Tibial nerve (tissue), 4 donors: ENCODE measurements around the gene WDR5B. TPM values are rescaled to one million over a fixed set of nuclear protein-coding genes. Genes with fewer than 3 reads are reported as not detected.
A peak's percentile ranks its signal among the peaks of the same experiment; 100 is the strongest.

Experiments
- DNase-seq, 2 donors: peaks; one replicate each; pipeline ENCODE4 v3.0.0-alpha.2; 2019; ENCODE audit warnings: low spot score in 2 of 2
- H3K27ac ChIP-seq, 4 donors: fragments of 200-600 bp; sonication (generic) in 3 of 4; one replicate each; pipeline ENCODE4 v1.5.1; 2017 to 2019; ENCODE audit warnings: mild to moderate bottlenecking in 1 of 4
- H3K27me3 ChIP-seq, 2 donors: fragments of 200-600 bp; sonication (generic) in 1 of 2; one replicate each; pipeline versions ENCODE4 v1.5.1 to v1.6.0; 2017 to 2019
- H3K36me3 ChIP-seq, 3 donors: fragments of 200-600 bp; sonication (generic); one replicate each; pipeline ENCODE4 v1.5.1; 2018 to 2019
- H3K4me1 ChIP-seq, 4 donors: fragments of 200-600 bp; sonication (generic) in 3 of 4; one replicate each; pipeline ENCODE4 v1.5.1; 2017 to 2019
- H3K4me3 ChIP-seq, 4 donors: fragments of 200-600 bp; sonication (generic) in 3 of 4; one replicate each; pipeline ENCODE4 v1.5.1; 2017 to 2019; ENCODE audit warnings: mild to moderate bottlenecking in 1 of 4, moderate library complexity in 1 of 4
- H3K9me3 ChIP-seq, 4 donors: fragments of 200-600 bp; sonication (generic) in 3 of 4; one replicate each; pipeline ENCODE4 v1.5.1; 2017 to 2019
- CTCF ChIP-seq, 5 experiments: fragments of 200-600 bp in 3 of 5; fragments of 450-650 bp in 2 of 5; sonication (generic) in 3 of 5; IDR thresholded peaks; one replicate each; pipeline ENCODE4 v1.5.1; 2016 to 2019; ENCODE audit warnings: antibody characterized with exemption in 5 of 5, mild to moderate bottlenecking in 3 of 5, moderate library complexity in 2 of 5
- EP300 ChIP-seq, 2 donors: sonication (generic); formaldehyde crosslinking; IDR thresholded peaks; one replicate each; pipeline ENCODE4 v1.6.1; 2017; ENCODE audit warnings: antibody characterized with exemption in 2 of 2, mild to moderate bottlenecking in 1 of 2
- POLR2A ChIP-seq, 2 donors: fragments of 450-650 bp; IDR thresholded peaks; one replicate each; pipeline ENCODE4 v1.6.1; 2017; ENCODE audit warnings: antibody characterized with exemption in 2 of 2, mild to moderate bottlenecking in 2 of 2, moderate library complexity in 2 of 2
- WGBS, 2 donors: methylation state at CpG; one replicate each; pipeline ENCODE4 v1.1.5; 2018; 5-methylcytosine and 5-hydroxymethylcytosine counted together
- total RNA-seq, 4 donors: library from RNA; depleted of rRNA; stranded (reverse); fragments of >200 nt; gene quantifications; one replicate each; pipeline ENCODE4 v1.1.0, GENCODE V29; 2016

WDR5B gene
- total RNA-seq, 4 donors from 2014 or later = 4.4 to 5.1 (median 4.8) TPM

DNA sequence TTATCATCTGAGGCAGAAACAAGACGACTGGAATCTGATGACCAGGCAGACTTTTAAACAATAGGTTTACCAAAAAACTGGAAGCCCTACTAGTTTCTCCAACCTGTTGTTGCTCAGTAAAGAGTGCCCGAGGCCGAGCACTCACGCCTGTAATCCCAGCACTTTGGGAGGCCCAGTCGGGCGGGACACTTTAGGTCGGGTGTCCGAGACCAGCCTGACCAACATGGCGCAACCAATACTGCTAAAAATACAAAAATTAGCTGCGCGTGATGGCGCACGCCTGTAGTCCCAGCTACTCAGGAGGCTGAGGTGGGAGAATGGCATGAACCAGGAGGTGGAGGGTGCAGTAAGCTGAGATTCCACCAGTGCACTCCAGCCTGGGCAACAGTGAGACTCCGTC, 1.1 kb upstream of the WDR5B start:
- Histone ChIP-seq H3K9me3 (no peaks in the 10 kb centered on the region), H3K4me3 (peak overlapping the region; percentile 47 to 94 (median 76)), H3K4me1 (peaks cover 0 to 41% (median 23%) of the 10 kb centered on the region in 4 donors), H3K36me3 (peaks cover 0 to 15% (median 0%) of the 10 kb centered on the region in 3 donors), H3K27ac (peak overlapping the region in 3 of 4 donors; percentile 85 to 94 (median 92)), H3K27me3 (no peaks in the 10 kb centered on the region)
- TF ChIP-seq POLR2A (IDR thresholded peaks at IDR 0.05) = no peak
- TF ChIP-seq EP300 (IDR thresholded peaks at IDR 0.05) = no peak
- no peak for TF ChIP-seq CTCF (IDR thresholded peaks at IDR 0.05)
- WGBS, 2 donors = 51 to 59% methylated on average over 14 of the region's 14 CpGs
- no peak for DNase-seq

DNA sequence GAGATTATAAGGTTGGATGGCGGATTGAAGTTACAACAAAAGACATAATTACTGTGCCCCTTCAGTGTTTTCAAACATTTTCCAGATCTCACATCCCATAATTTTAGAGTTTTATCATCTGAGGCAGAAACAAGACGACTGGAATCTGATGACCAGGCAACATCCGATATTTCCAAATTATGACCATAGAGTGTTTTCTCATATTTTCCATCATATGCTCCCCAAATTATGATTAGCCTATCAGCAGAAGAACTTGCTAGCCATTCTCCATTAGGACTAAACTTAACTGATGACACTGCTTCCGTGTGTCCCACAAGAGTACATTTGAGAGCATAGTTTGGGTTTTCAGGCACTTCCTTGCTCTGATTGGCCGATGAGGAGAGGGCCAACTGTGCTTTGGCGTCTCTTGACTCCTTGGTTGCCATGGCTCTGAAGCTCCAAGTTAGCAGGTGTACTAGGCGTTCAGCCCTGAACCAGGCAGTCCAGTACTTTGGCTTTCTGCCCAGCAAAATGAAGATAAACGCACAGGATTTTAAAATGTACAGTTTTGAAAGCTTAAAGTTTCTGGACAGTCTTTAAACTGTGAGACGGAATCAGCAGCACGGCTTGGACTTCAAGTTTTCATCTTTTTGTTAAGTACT, 638 bp downstream of the WDR5B start:
- peak overlapping the region; percentile 55 to 94 (median 88) for H3K27ac ChIP-seq
- peak in 1 of 2 donors; percentile 7 for DNase-seq
- peaks cover 0 to 22% (median 0%) of the 10 kb centered on the region in 3 donors for H3K36me3 ChIP-seq
- WGBS, 2 donors = 23% methylated on average over 10 of the region's 10 CpGs
- TF ChIP-seq EP300 (IDR thresholded peaks at IDR 0.05) (no peak), POLR2A (IDR thresholded peaks at IDR 0.05) (no peak), CTCF (IDR thresholded peaks at IDR 0.05) (no peak)
- H3K27me3 ChIP-seq = no peaks in the 10 kb centered on the region
- H3K4me3 ChIP-seq = peak overlapping the region; percentile 47 to 94 (median 76)
- H3K9me3 ChIP-seq = no peaks in the 10 kb centered on the region
- H3K4me1 ChIP-seq = peaks cover 0 to 43% (median 23%) of the 10 kb centered on the region in 4 donors

DNA sequence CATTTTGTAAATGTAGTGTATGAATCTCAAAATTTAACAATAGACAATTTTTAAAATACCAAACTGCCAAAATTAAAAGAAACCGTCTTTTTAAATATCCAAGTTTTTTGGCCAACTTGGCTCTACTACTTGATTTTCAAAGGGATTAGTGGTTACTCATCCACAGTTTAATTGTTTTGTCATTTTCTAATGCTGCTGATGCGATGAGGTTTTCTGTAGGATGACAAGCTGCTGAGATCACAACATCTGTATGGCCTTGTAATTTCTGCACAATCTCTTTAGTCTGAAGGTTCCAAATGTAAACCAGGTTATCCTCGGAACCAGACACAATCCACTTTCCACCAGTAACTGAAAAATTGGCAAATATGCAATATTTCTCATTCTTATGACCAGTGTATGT, 1.5 kb downstream of the WDR5B start:
- no peak overlapping the region for H3K27ac ChIP-seq

GRCh38 chr3:122410639-122411038, 5.2 kb downstream of the WDR5B start:
- Histone ChIP-seq H3K27me3 (no peaks in the 10 kb centered on the region), H3K4me1 (peaks cover 0 to 27% (median 11%) of the 10 kb centered on the region in 4 donors), H3K4me3 (no peak overlapping the region), H3K36me3 (peaks cover 0 to 64% (median 0%) of the 10 kb centered on the region in 3 donors), H3K9me3 (no peaks in the 10 kb centered on the region), H3K27ac (no peak overlapping the region)
- DNase-seq = no peak
- TF ChIP-seq CTCF (IDR thresholded peaks at IDR 0.05) = no peak
- no peak for TF ChIP-seq EP300 (IDR thresholded peaks at IDR 0.05)
- TF ChIP-seq POLR2A (IDR thresholded peaks at IDR 0.05) = no peak
- WGBS, 2 donors = 86 to 89% methylated on average over 6 of the region's 6 CpGs

More for the DNA sequence above, 1.5 kb downstream of the WDR5B start:
- Histone ChIP-seq H3K4me3 (no peak overlapping the region), H3K27me3 (no peaks in the 10 kb centered on the region), H3K36me3 (peaks cover 0 to 30% (median 0%) of the 10 kb centered on the region in 3 donors), H3K4me1 (peaks cover 0 to 43% (median 23%) of the 10 kb centered on the region in 4 donors), H3K9me3 (no peaks in the 10 kb centered on the region)
- TF ChIP-seq EP300 (IDR thresholded peaks at IDR 0.05) (no peak), CTCF (IDR thresholded peaks at IDR 0.05) (no peak), POLR2A (IDR thresholded peaks at IDR 0.05) (no peak)
- no peak for DNase-seq
- WGBS, 2 donors = 86 to 87% methylated on average over 3 of the region's 3 CpGs

DNA sequence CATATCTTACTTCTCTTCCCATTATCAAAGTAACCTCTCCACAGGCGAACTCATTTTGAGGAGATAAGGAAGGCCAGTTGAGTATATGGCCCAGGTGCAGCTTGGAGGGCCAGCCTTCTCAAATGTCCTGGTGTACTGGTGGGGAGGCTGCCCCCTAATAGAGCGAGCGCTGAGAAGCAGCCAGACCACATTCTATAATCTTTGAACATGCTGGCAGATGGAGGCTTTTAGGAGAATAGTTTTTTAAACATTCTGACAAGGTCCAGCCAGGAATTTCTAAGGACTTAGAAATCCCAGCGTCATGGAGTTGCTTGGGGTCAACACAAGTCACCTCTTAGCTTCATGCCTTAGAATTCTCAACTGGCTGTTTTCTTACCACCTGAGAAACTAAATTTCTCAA, 5.8 kb downstream of the WDR5B start:
- Histone ChIP-seq H3K36me3 (peaks cover 0 to 69% (median 0%) of the 10 kb centered on the region in 3 donors), H3K4me3 (no peak overlapping the region), H3K4me1 (peaks cover 0 to 24% (median 8%) of the 10 kb centered on the region in 4 donors), H3K27ac (no peak overlapping the region), H3K9me3 (no peaks in the 10 kb centered on the region), H3K27me3 (no peaks in the 10 kb centered on the region)
- WGBS, 2 donors = 90 to 92% methylated on average over 4 of the region's 4 CpGs
- no peak for DNase-seq
- TF ChIP-seq EP300 (IDR thresholded peaks at IDR 0.05) = no peak
- no peak for TF ChIP-seq CTCF (IDR thresholded peaks at IDR 0.05)
- no peak for TF ChIP-seq POLR2A (IDR thresholded peaks at IDR 0.05)
